Activated CD4-positive, CD25-positive, alpha-beta regulatory T cell treated with anti-CD3 and anti-CD28 coated beads, Interleukin-2, amount 50 U/mL, for 24 hours (primary cell): ENCODE measurements around the gene RAB11B.
"Not testable (repeated sequence)": the region's sequence is repeated elsewhere in the genome, so short reads cannot be mapped to it uniquely, and the experiment has no call there.

ENCODE experiments used
- ATAC-seq, 2 donors: fragments of 150-1000 bp; cut with Tn5 transposase; one replicate each; pipeline ENCODE4 v1.10.0; 2021; ENCODE audit warnings: mild to moderate bottlenecking in 1 of 2, moderate library complexity in 1 of 2

Gene RAB11B

GRCh38 chr19:8395621-8396082, 5.5 kb downstream of the RAB11B start:
- no peak for ATAC-seq

GRCh38 chr19:8396185-8396562, 6.0 kb downstream of the RAB11B start:
- no peak for ATAC-seq

- ATAC-seq: peak; percentile 60 to 79
Measured at GRCh38 chr19:8396563-8397203, 6.5 kb downstream of the RAB11B start.

GRCh38 chr19:8397271-8397670, 7.1 kb downstream of the RAB11B start:
- no peak for ATAC-seq

DNA sequence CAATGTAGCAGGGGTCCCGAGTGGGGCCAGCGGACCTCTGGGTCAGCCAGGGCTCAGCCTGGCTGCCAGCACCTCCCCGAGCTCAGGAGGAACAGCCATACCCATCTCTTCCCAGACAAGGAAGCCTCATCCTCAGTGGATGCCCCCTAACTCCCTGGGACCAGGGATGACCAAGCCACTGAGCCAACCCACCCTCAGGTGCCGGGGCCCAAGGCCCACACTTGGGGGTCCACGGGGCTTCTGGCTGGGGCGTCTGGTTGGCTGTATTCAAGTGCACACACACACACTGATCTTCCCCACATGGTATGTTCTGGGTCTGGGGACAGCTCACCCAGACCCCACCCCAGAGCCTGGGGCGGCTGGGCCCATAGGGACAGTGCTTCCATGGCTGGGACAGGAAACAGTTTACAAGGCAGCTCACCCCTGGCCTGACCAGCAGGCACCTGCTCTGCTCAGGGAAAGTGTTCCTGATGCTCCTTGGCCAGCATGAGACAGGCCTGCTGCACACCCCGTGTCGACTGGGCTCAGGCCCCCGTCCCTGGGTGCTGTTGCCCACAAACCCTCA, 7.7 kb downstream of the RAB11B start:
- ATAC-seq: no peak

DNA sequence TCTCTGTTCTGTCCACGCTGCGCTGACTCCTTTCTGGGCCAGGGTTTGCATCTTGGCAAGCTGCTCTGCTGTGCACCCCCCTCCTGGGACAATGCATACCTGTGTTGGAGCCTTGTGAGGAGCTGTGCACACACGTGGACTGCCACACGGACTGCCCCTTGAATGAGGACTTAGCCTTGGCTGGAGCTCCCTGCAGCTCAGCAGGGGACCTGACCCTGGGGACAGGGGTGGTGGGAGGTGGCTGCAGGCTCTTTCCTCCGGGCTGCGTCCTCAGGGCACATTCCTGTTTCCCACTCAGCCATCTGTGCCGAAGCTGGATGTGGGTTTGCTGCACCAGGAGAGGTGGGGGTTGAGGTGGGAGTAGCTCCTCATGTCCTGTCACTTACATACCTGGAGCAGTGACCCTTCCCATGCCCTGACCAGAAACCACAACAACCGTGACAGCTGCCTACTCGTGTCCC, 8.2 kb downstream of the RAB11B start:
- no peak for ATAC-seq

- no peak for ATAC-seq
Measured at GRCh38 chr19:8399681-8400188, 9.6 kb downstream of the RAB11B start.

- ATAC-seq: no peak
Measured at GRCh38 chr19:8401981-8402411, 11.8 kb downstream of the RAB11B start.

DNA sequence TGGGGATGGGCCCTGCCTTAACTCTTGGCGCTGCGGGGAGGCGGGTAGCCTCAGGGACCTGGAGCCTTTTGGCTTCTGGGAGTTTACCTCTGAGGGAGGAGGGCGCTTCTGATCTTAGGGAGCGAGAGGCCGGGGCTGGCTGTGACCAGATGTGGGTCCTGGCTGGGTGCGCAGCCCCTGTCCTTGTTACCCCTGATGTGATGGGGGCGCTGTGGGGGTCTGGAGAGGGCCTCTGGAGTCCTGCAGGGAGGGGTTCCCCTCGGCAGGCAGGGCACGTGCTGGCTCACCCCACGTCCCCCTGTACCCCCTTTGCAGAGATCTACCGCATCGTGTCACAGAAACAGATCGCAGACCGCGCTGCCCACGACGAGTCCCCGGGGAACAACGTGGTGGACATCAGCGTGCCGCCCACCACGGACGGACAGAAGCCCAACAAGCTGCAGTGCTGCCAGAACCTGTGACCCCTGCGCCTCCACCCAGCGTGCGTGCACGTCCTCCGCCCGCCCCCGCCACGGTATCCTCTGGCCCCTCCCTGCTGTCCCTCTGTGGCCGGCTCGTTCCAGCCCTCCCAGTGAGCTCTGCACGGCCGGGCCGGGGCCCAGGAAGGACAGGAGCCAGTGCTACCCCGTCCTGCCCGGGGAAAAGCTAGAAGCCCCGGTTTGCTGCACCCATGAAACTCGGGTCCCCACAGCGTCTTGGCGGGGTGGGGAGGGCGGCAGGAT, 13.1 kb downstream of the RAB11B start:
- ATAC-seq: no peak

- ATAC-seq: no peak
Measured at GRCh38 chr19:8403820-8404109, 13.6 kb downstream of the RAB11B start.

DNA sequence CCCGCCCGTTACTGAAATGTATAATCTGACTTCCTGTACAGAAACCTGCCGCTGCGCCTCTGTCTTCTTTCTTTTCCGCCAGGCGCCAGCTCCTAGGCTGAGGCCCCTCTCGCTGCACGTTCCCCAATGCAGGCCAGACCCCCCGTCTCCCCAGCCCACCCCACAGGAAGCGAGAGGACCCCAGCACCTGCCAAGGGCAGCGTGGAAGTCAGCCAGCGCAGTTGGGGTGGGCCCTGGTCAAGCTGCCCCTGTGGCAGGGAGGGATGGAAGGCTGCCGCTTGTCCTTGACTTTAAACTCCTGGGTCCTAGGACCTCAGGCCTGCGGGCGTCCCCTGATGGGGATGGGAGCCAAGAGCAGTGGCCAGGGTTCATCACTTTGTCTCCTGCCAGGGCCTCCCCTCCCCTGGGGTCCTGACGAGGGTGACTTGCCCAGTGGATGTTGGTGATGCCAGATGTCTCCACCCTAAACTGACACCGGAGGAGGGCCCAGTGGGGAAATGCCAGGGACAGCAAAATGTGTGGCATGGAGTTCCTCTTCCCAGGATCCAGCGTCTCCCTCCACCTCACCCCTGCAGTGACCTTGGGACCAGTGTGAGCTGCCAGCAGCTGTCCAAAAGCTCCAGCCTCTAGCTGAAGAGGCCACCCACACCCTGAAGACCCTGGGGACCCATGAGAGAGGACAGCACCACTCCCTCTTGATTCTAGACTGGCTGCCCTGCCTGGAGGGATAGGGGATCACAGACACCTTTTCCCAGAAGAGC, 14.4 kb downstream of the RAB11B start:
- ATAC-seq: no peak

DNA sequence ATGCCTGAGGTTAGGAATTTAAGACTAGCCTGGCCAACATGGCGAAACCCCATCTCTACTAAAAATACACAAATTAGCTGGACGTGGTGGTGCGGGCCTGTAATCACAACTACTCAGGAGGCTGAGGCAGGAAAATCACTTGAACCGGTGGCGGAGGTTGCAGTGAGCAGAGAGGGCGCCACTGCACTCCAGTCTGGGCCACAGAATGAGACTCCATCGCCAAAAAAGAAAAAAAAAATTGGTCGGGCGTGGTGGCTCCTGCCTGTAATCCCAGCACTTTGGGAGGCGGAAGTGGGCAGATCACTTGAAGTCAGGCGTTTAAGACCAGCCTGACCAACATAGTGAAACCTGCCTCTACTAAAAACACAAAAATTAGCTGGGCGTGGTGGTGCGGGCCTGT, 20.6 kb downstream of the RAB11B start:
- ATAC-seq: not testable (repeated sequence)

DNA sequence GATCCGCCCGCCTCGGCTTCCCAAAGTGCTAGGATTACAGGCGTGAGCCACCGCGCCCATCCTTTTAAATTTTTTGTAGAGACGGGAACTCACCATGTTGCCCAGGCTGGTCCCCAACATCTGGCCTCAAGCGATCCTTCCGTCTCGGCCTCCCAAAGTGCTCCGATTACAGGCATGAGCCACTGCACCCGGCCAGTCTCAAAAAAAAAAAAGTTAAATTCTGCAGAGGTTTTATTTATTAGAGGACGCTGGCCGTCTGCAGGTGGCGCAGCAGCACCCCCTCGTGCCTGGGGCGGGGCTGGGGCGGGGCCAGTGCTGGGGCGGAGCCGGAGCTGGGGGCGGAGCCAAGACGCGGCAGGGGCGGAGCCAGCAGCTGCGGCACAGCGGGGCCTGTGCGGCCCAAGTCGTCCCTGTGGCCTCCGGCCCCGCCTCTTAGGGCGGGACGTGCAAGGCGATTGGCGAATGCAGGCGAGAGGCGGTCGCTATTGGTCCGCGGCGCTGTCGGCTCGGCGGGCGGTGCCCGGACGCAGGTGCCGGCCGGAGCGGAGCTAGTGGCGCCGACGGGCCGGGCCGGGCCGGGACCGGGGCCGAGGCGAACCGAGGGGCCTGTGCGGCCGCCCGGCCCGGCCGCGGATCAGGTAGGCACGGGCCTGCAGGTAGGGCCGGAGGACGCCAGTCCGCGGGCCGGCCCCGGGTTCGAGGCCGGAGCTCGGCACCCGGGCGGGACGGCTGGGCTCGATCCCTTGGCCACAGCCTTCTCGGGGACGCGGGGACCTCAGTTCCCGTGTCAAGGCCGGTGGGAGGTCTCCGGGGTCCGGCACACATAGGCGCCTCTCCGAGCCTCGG, 22.8 kb downstream of the RAB11B start, which contains the start of gene MARCHF2:
MARCHF2 (plus strand) TSS at position 523 of the 846 bp plus-strand sequence. CDS start 8,536 bp downstream, outside the sequence.
- peak; percentile 100 for ATAC-seq

GRCh38 chr19:8413629-8413995, 23.5 kb downstream of the RAB11B start:
- no peak for ATAC-seq

DNA sequence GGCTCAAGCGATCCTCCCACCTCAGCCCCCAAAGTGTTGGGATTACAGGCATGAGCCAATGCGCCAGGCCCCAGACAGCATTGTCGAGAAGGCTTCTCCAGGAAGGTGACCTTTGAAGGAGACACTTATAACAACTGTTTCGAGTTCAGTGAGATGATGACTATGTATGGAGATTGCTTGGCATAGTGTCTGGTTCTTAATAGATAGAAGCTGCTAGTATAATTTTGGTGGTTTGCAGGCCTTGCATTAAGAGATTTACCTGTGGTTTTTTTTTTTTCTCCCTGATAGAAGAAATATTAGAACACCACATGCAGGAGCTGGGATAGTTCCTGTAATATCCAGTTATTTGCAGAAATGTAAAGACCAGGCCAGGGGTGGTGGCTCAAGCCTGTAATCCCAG, 26.6 kb downstream of the RAB11B start:
- ATAC-seq: no peak

DNA sequence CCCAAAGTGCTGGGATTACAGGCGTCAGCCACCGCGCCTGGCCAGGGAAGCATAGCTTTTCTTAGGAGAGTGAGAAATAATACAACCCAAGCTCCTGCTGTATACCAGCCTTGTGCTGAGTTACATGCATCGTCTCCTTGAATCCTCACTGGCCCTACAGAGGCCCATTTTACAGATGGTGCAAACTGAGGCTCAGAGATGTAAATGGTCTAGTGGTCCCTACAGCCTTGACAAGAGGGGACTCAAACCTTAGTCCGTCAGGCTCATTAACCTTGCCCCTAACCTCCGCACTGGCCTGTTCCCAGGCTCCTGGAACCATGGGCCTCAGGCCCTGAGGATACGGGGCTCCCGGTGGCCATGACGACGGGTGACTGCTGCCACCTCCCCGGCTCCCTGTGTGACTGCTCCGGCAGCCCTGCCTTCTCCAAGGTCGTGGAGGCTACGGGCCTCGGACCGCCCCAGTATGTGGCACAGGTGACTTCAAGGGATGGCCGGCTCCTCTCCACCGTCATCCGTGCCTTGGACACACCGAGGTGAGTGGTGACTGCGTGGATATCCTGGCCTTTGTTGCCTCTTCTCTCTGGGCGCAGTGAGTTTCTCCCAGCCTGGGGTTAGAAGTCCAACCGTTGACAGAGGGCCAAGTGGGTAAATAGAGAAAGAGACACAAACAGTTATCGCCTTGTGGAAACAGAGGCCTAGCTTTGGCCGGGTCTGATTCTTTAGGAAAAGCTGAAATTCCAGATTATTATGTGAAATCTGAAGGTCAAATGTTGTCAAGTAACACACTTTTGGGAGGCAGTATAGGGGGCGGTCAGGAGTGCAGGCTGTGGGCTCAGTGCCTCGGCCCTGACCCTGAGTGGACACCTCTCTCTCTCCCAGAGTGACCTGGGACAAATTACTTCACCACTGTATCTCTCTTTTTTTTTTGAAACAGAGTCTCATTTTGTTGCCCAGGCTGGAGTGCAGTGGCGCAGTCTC, 31.6 kb downstream of the RAB11B start:
- no peak for ATAC-seq

DNA sequence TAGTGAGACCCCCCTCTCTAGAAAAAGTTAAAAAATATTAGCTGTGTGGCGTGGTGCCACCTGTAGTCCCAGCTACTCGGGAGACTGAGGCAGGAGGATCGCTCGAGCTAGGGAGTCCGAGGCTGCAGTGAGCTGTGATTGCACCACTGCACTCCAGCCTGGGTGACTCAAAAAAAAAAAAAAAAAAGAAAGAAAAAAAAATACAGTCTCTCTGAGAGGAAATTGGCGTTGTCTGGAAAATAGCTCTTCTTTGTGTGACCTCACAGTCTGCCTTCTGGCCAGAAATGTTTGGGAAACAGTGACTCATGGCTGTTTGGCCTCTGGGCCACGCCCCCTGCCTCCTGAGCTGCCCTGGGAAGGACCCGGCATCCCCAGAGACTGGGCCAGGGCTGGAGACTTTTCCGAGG, 33.7 kb downstream of the RAB11B start:
- ATAC-seq: no peak

DNA sequence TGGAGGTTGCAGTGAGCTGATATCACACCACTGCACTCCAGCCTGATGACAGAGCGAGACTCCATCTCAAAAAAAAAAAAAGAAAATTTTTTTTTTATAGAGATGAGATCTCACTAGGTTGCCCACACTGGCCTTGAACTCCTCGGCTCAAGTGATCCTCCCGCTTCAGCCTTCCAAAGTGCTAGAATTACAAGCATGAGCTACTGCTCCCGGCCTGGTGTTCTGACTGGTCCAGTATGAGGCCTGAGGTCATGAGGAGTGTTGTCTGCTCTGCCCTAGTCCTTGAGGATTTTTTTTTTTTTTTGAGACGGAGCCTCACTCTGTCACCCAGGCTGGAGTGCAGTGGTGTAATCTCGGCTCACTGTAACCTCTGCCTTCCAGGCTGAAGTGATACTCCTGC, 35.2 kb downstream of the RAB11B start:
- ATAC-seq: not testable (repeated sequence)

- no peak for ATAC-seq
Measured at GRCh38 chr19:8426283-8426682, 36.1 kb downstream of the RAB11B start.

DNA sequence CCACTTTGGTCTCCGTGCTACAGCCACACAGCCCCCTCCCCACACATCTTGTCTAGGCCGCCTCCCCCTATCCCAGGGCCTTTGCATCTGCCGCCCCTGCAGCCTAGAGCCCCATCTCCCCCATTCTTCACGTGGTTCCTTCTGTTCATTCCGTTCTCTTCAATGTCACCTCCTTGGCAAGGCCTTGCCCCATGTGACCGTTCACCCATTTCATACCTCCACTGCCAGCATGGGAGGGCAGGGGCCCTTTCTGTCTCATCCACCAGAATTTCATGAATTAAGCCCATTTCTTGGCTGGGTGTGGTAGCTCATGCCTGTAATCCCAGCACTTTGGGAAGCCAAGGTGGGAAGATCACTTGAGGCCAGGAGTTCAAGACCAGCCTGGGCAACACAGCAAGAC, 38.9 kb downstream of the RAB11B start:
- ATAC-seq: no peak

DNA sequence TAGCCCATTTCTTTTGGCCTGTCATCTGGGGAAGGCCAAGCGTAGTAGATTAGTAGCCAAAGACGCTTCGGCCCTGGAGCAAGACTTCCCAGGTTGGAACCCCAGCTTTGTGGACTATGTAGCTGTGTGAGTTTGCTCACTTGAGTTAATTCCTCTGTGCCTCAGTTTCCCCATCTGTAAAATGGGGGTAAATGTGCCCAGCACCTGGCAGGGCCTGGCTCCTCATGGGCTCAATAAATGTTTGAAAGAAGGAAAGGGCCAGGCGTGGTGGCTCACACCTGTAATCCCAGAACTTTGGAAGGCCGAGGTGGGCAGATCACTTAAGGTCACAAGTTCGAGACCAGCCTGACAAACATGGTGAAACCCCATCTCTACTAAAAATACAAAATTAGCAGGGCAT, 39.7 kb downstream of the RAB11B start:
- ATAC-seq: no peak
